HepG2 (cell line): Measurements from ENCODE around the gene TBX5. TPM values are rescaled to one million over a fixed set of nuclear protein-coding genes. Genes with fewer than 3 reads are reported as not detected.

Experiments used
- ATAC-seq: fragments of 200-7000 bp; cut with Tn5 transposase; 3 replicates; pipeline ENCODE4 v1.9.1; 2020; ENCODE audit warnings: mild to moderate bottlenecking, moderate library complexity
- BruUV-seq: library from RNA; stranded (reverse); fragments of 400-500 nt; replicated peaks from 2 replicates; lab custom pipeline; 2021; lab: Mats Ljungman, UMichigan
- CTCF ChIA-PET: fragments of 300-600 bp; formaldehyde crosslinking; extraction: SDS; loops from one replicate; lab custom pipeline; 2021; ENCODE audit warnings: low total read pairs, inconsistent platforms, low intra/inter-chr PET ratio; lab: Yijun Ruan, JAX
- POLR2A ChIA-PET: fragments of 350-600 bp; sonication (Branson Sonifier 250); formaldehyde crosslinking; loops from one replicate; lab custom pipeline; 2020; ENCODE audit warnings: antibody characterized with exemption, inconsistent platforms; lab: Yijun Ruan, JAX
- DNase-seq: peaks from one replicate; pipeline ENCODE4 v3.0.0-alpha.2; 2015; ENCODE audit warnings: low spot score
- FAIRE-seq: peaks from 3 replicates; lab custom pipeline; 2011; peaks lifted over from hg19 to GRCh38; lab: Jason Lieb, UNC
- H2AFZ ChIP-seq: one replicate; pipeline ENCODE4 v1.6.1; 2011; ENCODE audit warnings: low read length, inconsistent platforms
- H3K27ac ChIP-seq: fragments of 300-600 bp; 3 replicates; pipeline ENCODE4 v1.8.0; 2011; ENCODE audit warnings: mixed run types, mild to moderate bottlenecking, mixed read lengths, low read length, inconsistent platforms; ENCODE audit not compliant: insufficient read depth; ENCODE audit errors: extremely low read length
- H3K27me3 ChIP-seq, 2 experiments: fragments of 200-600 bp in 1 of 2; 2 replicates in 1 of 2; 3 replicates in 1 of 2; pipeline versions ENCODE4 v1.6.0 to v1.8.0; 2011; ENCODE audit warnings: low read length in 2 of 2, mild to moderate bottlenecking in 2 of 2, moderate library complexity in 2 of 2, inconsistent platforms in 1 of 2; ENCODE audit not compliant: insufficient read depth in 2 of 2, control insufficient read depth in 1 of 2
- H3K36me3 ChIP-seq, 2 experiments: fragments of 200-600 bp in 1 of 2; replicated peaks in 1 of 2; 2 replicates in 1 of 2; 3 replicates in 1 of 2; pipeline versions ENCODE4 v1.5.1 to v1.8.0; 2011; ENCODE audit warnings: low read length in 2 of 2, inconsistent platforms in 1 of 2; ENCODE audit not compliant: insufficient read depth in 2 of 2, control insufficient read depth in 1 of 2
- H3K4me1 ChIP-seq: 2 replicates; pipeline ENCODE4 v1.5.1; 2012; ENCODE audit warnings: low read length, inconsistent platforms; ENCODE audit not compliant: insufficient read depth
- H3K4me2 ChIP-seq: 2 replicates; pipeline ENCODE4 v1.6.0; 2011; ENCODE audit warnings: low read depth, low read length, inconsistent platforms
- H3K4me3 ChIP-seq, 3 experiments: fragments of 200-600 bp in 1 of 3; sonication (generic), shearing (Covaris generic) in 1 of 3; replicated peaks in 1 of 3; 2 replicates each; pipeline ENCODE4 v1.5.1; 2011 to 2016; ENCODE audit warnings: low read length in 3 of 3, inconsistent platforms in 2 of 3, low read depth in 2 of 3, mild to moderate bottlenecking in 2 of 3, control low read depth in 1 of 3, mixed read lengths in 1 of 3; ENCODE audit not compliant: insufficient read depth in 1 of 3
- H3K79me2 ChIP-seq: one replicate; pipeline ENCODE4 v1.6.1; 2011; ENCODE audit warnings: low read length, inconsistent platforms; ENCODE audit not compliant: insufficient read depth
- H3K9ac ChIP-seq: 2 replicates; pipeline ENCODE4 v1.6.0; 2011; ENCODE audit warnings: mild to moderate bottlenecking, low read depth, low read length, inconsistent platforms; ENCODE audit not compliant: insufficient read depth
- H3K9me3 ChIP-seq: 2 replicates; pipeline ENCODE4 v1.5.1; 2012; ENCODE audit warnings: mild to moderate bottlenecking, low read length
- H4K20me1 ChIP-seq: 2 replicates; pipeline ENCODE4 v1.6.0; 2011; ENCODE audit warnings: inconsistent platforms, mild to moderate bottlenecking, low read length, moderate library complexity; ENCODE audit not compliant: insufficient read depth
- CCDC6 ChIP-seq: sonication (generic); formaldehyde crosslinking; IDR thresholded peaks from 2 replicates; pipeline ENCODE4 v1.8.1; 2022; ENCODE audit warnings: mild to moderate bottlenecking, missing genetic modification reagents, moderate library complexity
- CREB3 ChIP-seq: sonication (generic); formaldehyde crosslinking; IDR thresholded peaks from 2 replicates; pipeline ENCODE4 v1.5.0; 2020; ENCODE audit warnings: missing genetic modification reagents
- KDM5A ChIP-seq: fragments of 200-600 bp; sonication (generic); IDR thresholded peaks from 2 replicates; pipeline ENCODE4 v1.7.0; 2018; ENCODE audit warnings: antibody characterized with exemption, mild to moderate bottlenecking, low read length, borderline replicate concordance
- TBL1XR1 ChIP-seq: fragments of 150-350 bp; IDR thresholded peaks from 2 replicates; pipeline ENCODE4 v1.6.1; 2014; ENCODE audit warnings: borderline replicate concordance, low read length; ENCODE audit not compliant: partially characterized antibody
- ZNF407 ChIP-seq: sonication (generic); formaldehyde crosslinking; IDR thresholded peaks from one replicate; pipeline ENCODE4 v1.5.1; 2020; ENCODE audit warnings: mild to moderate bottlenecking, missing genetic modification reagents; ENCODE audit errors: not compliant biosample characterization
- ZNF670 ChIP-seq: sonication (generic); formaldehyde crosslinking; IDR thresholded peaks from 2 replicates; pipeline ENCODE4 v1.8.0; 2022; ENCODE audit warnings: mild to moderate bottlenecking, missing genetic modification reagents, borderline replicate concordance
- WGBS: methylation state at CpG from one replicate; pipeline ENCODE4 v1.1.6; 2017; ENCODE audit warnings: low lambda C conversion rate; 5-methylcytosine and 5-hydroxymethylcytosine counted together
- in situ Hi-C: cut with HindIII; loops from 2 replicates; pipeline ENCODE4 v1.10.0; 2017; ENCODE audit warnings: low pct_unique_long_range_greater_than_20kb; ENCODE audit not compliant: extremely low pct_ligation_motif_present
- intact Hi-C: fragments of 100-400 bp; cut with micrococcal nuclease; formaldehyde crosslinking; loops from one replicate; pipeline ENCODE4 v1.10.0; 2022; ENCODE audit not compliant: unreplicated experiment
- polyA plus RNA-seq, 8 experiments: library from polyadenylated mRNA; depleted of rRNA in 3 of 8; stranded (reverse) in 7 of 8; unstranded in 1 of 8; fragments of >200 nt; fragmentation: Illumina TruSeq in 4 of 8; extraction: Trizol in 4 of 8; gene quantifications; 2 replicates each; pipeline versions ENCODE4 v1.2.1 to v1.2.3, GENCODE V29; 2011 to 2016; ENCODE audit warnings: low read depth in 4 of 8, missing spikeins in 1 of 8, mixed read lengths in 1 of 8; ENCODE audit not compliant: insufficient read depth in 1 of 8
- total RNA-seq, 5 experiments: library from RNA; depleted of rRNA; stranded (reverse); fragments of >200 nt; fragmentation: Illumina TruSeq; extraction: Trizol; gene quantifications; 2 replicates each; pipeline ENCODE4 v1.2.3, GENCODE V29; 2016; ENCODE audit warnings: low read depth in 1 of 5
- TF ChIP-seq, protein P1 (sequence below): sonication (generic); formaldehyde crosslinking; IDR thresholded peaks from 2 replicates; pipeline ENCODE4 v1.5.0; 2020; ENCODE audit warnings: missing genetic modification reagents
- TF ChIP-seq, protein P2 (sequence below): sonication (generic); formaldehyde crosslinking; IDR thresholded peaks from 2 replicates; pipeline ENCODE4 v1.4.0; 2020; ENCODE audit warnings: missing genetic modification reagents, borderline replicate concordance

The TBX5 gene
- total and polyA plus RNA-seq, 2 of the 13 experiments (the other 11 are each of a cell fraction or from before 2014, with no cell fraction given) = not detected

GRCh38 chr12:114443607-114444421 is 37.9 kb upstream of the TBX5 start (continued):
- TF ChIP-seq CCDC6 (CRISPR knock-in tag) (no peak), TBL1XR1 (no peak), CREB3 (CRISPR knock-in tag) (no peak)
- TF ChIP-seq, protein P1, sequence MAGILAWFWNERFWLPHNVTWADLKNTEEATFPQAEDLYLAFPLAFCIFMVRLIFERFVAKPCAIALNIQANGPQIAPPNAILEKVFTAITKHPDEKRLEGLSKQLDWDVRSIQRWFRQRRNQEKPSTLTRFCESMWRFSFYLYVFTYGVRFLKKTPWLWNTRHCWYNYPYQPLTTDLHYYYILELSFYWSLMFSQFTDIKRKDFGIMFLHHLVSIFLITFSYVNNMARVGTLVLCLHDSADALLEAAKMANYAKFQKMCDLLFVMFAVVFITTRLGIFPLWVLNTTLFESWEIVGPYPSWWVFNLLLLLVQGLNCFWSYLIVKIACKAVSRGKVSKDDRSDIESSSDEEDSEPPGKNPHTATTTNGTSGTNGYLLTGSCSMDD = no peak

DNA sequence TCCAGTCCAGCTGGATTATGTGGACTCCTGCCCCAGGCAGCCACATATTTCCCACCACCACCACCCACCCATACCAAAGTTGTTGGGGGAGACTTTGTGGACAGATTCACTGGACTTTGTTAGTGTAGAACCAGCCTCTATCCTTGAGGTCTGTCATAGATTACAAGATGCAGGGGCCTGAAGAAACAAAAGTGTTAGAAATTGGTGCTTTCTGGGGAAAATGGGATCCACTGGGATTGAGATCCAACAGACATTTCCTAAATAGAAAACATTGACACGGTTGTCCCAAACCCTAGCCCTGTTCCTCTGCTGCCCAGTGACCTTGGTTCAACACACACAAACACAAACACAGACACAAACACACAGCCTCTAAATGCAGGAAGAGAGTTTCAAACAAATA is 36.6 kb upstream of the TBX5 start:
- no peak for FAIRE-seq
- BruUV-seq = no TSS peak
- no peaks in the 10 kb centered on the region for H3K4me1 ChIP-seq
- no peaks in the 10 kb centered on the region for H3K9me3 ChIP-seq
- DNase-seq = no peak
- no peak overlapping the region for H3K4me2 ChIP-seq
- intact Hi-C loops (no loop called here), in situ Hi-C loops (no loop called here)
- H3K36me3 ChIP-seq = no peaks in the 10 kb centered on the region
- no peak overlapping the region for H3K9ac ChIP-seq
- H4K20me1 ChIP-seq = no peaks in the 10 kb centered on the region
- 10% methylated on average over 1 of the region's 1 CpG for WGBS
- CTCF ChIA-PET = no interaction called here
- POLR2A ChIA-PET = no interaction called here
- no peak overlapping the region for H3K4me3 ChIP-seq
- peaks cover 8 to 85% of the 10 kb centered on the region in 2 experiments for H3K27me3 ChIP-seq
- H3K27ac ChIP-seq = no peak overlapping the region
- H3K79me2 ChIP-seq = no peaks in the 10 kb centered on the region
- no peak for ATAC-seq
- H2AFZ ChIP-seq = no peak overlapping the region
- TF ChIP-seq ZNF670 (CRISPR knock-in tag) (no peak), KDM5A (no peak), ZNF407 (CRISPR knock-in tag) (no peak)
- TF ChIP-seq, protein P2, sequence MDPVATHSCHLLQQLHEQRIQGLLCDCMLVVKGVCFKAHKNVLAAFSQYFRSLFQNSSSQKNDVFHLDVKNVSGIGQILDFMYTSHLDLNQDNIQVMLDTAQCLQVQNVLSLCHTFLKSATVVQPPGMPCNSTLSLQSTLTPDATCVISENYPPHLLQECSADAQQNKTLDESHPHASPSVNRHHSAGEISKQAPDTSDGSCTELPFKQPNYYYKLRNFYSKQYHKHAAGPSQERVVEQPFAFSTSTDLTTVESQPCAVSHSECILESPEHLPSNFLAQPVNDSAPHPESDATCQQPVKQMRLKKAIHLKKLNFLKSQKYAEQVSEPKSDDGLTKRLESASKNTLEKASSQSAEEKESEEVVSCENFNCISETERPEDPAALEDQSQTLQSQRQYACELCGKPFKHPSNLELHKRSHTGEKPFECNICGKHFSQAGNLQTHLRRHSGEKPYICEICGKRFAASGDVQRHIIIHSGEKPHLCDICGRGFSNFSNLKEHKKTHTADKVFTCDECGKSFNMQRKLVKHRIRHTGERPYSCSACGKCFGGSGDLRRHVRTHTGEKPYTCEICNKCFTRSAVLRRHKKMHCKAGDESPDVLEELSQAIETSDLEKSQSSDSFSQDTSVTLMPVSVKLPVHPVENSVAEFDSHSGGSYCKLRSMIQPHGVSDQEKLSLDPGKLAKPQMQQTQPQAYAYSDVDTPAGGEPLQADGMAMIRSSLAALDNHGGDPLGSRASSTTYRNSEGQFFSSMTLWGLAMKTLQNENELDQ (CRISPR knock-in tag) = no peak
